IPS-20b (cell line): ENCODE data around the gene VMP1.

Experiments
- H3K27ac ChIP-seq: one replicate; pipeline ENCODE4 v1.5.1; 2013; ENCODE audit warnings: low read length
- H3K27me3 ChIP-seq: 2 replicates; pipeline ENCODE4 v1.6.1; 2013; ENCODE audit warnings: mild to moderate bottlenecking, low read length, inconsistent platforms; ENCODE audit not compliant: insufficient read depth
- H3K36me3 ChIP-seq: 2 replicates; pipeline ENCODE4 v1.6.1; 2013; ENCODE audit warnings: low read depth, mild to moderate bottlenecking, inconsistent platforms, low read length, moderate library complexity; ENCODE audit not compliant: insufficient read depth
- H3K4me1 ChIP-seq: 2 replicates; pipeline ENCODE4 v1.6.1; 2013; ENCODE audit warnings: mild to moderate bottlenecking, control low read depth, inconsistent platforms, low read length, moderate library complexity; ENCODE audit not compliant: insufficient read depth
- H3K4me3 ChIP-seq: 2 replicates; pipeline ENCODE4 v1.5.1; 2013; ENCODE audit warnings: mild to moderate bottlenecking, low read length, inconsistent platforms
- H3K9ac ChIP-seq: 2 replicates; pipeline ENCODE4 v1.6.1; 2013; ENCODE audit warnings: low read depth, mild to moderate bottlenecking, inconsistent platforms, low read length, moderate library complexity
- H3K9me3 ChIP-seq: 2 replicates; pipeline ENCODE4 v1.6.1; 2013; ENCODE audit warnings: mild to moderate bottlenecking, low read depth, low read length, inconsistent platforms; ENCODE audit not compliant: insufficient read depth

VMP1 gene

GRCh38 chr17:59707149-59707970 is at the start of gene VMP1, which contains the start of gene PTRH2:
Gene VMP1 (plus strand): TSS chr17:59707654. CDS start chr17:59731447, 23,793 bp downstream.
Gene PTRH2 (minus strand): TSS chr17:59707430. CDS start chr17:59697978, 9,452 bp downstream.
- Histone ChIP-seq H3K4me1 (peaks cover 6% of the 10 kb centered on the region; the same call in 1 of the 2 replicates), H3K9ac (peak within 1 kb of the TSS; percentile 99), H3K27me3 (no peaks in the 10 kb centered on the region), H3K27ac (peak within 1 kb of the TSS; percentile 83), H3K9me3 (no peaks in the 10 kb centered on the region), H3K4me3 (peak within 1 kb of the TSS; percentile 86), H3K36me3 (peaks cover 21% of the 10 kb centered on the region)

GRCh38 chr17:59666235-59666634 is 41.2 kb upstream of the VMP1 start:
- Histone ChIP-seq H3K9ac (no peak overlapping the region), H3K27me3 (no peaks in the 10 kb centered on the region), H3K27ac (no peak overlapping the region), H3K36me3 (peaks cover 99% of the 10 kb centered on the region), H3K4me1 (no peaks in the 10 kb centered on the region), H3K4me3 (no peak overlapping the region), H3K9me3 (no peaks in the 10 kb centered on the region)

- no peaks in the 10 kb centered on the region for H3K27me3 ChIP-seq
- H3K36me3 ChIP-seq = peaks cover 93% of the 10 kb centered on the region
- no peaks in the 10 kb centered on the region for H3K9me3 ChIP-seq
- H3K9ac ChIP-seq = no peak overlapping the region
- no peak overlapping the region for H3K4me3 ChIP-seq
- H3K27ac ChIP-seq = no peak overlapping the region
- no peaks in the 10 kb centered on the region for H3K4me1 ChIP-seq
Measured at GRCh38 chr17:59668816-59669215, 38.6 kb upstream of the VMP1 start.

- peaks cover 93% of the 10 kb centered on the region for H3K36me3 ChIP-seq
- no peaks in the 10 kb centered on the region for H3K9me3 ChIP-seq
- no peak overlapping the region for H3K4me3 ChIP-seq
- no peaks in the 10 kb centered on the region for H3K4me1 ChIP-seq
- H3K27me3 ChIP-seq = no peaks in the 10 kb centered on the region
- no peak overlapping the region for H3K9ac ChIP-seq
- H3K27ac ChIP-seq = no peak overlapping the region
Measured at GRCh38 chr17:59669411-59669810, 38.0 kb upstream of the VMP1 start.

- H3K9ac ChIP-seq = no peak overlapping the region
- no peaks in the 10 kb centered on the region for H3K4me1 ChIP-seq
- H3K27ac ChIP-seq = no peak overlapping the region
- H3K36me3 ChIP-seq = peaks cover 93% of the 10 kb centered on the region
- no peak overlapping the region for H3K4me3 ChIP-seq
- no peaks in the 10 kb centered on the region for H3K9me3 ChIP-seq
- H3K27me3 ChIP-seq = no peaks in the 10 kb centered on the region
Measured at GRCh38 chr17:59669944-59670343, 37.5 kb upstream of the VMP1 start.

GRCh38 chr17:59671386-59671785 is 36.1 kb upstream of the VMP1 start:
- no peaks in the 10 kb centered on the region for H3K4me1 ChIP-seq
- H3K4me3 ChIP-seq = no peak overlapping the region
- H3K36me3 ChIP-seq = peaks cover 95% of the 10 kb centered on the region
- H3K9ac ChIP-seq = no peak overlapping the region
- H3K27ac ChIP-seq = no peak overlapping the region
- no peaks in the 10 kb centered on the region for H3K9me3 ChIP-seq
- H3K27me3 ChIP-seq = no peaks in the 10 kb centered on the region

- Histone ChIP-seq H3K9ac (no peak overlapping the region), H3K9me3 (no peaks in the 10 kb centered on the region), H3K4me1 (no peaks in the 10 kb centered on the region), H3K4me3 (no peak overlapping the region), H3K27me3 (no peaks in the 10 kb centered on the region), H3K27ac (no peak overlapping the region), H3K36me3 (peaks cover 94% of the 10 kb centered on the region)
Measured at GRCh38 chr17:59675231-59675630, 32.2 kb upstream of the VMP1 start.

GRCh38 chr17:59676716-59677115 is 30.7 kb upstream of the VMP1 start:
- Histone ChIP-seq H3K36me3 (peaks cover 94% of the 10 kb centered on the region), H3K4me3 (no peak overlapping the region), H3K4me1 (no peaks in the 10 kb centered on the region), H3K9ac (no peak overlapping the region), H3K9me3 (no peaks in the 10 kb centered on the region), H3K27me3 (no peaks in the 10 kb centered on the region), H3K27ac (no peak overlapping the region)

GRCh38 chr17:59678918-59679317 is 28.5 kb upstream of the VMP1 start:
- peaks cover 100% of the 10 kb centered on the region for H3K36me3 ChIP-seq

GRCh38 chr17:59680314-59680713 is 27.1 kb upstream of the VMP1 start:
- H3K4me3 ChIP-seq = no peak overlapping the region
- no peak overlapping the region for H3K9ac ChIP-seq
- H3K9me3 ChIP-seq = no peaks in the 10 kb centered on the region
- no peak overlapping the region for H3K27ac ChIP-seq
- H3K4me1 ChIP-seq = no peaks in the 10 kb centered on the region
- peaks cover 100% of the 10 kb centered on the region for H3K36me3 ChIP-seq
- no peaks in the 10 kb centered on the region for H3K27me3 ChIP-seq

More at GRCh38 chr17:59678918-59679317, 28.5 kb upstream of the VMP1 start:
- Histone ChIP-seq H3K27ac (no peak overlapping the region), H3K9me3 (no peaks in the 10 kb centered on the region), H3K4me3 (no peak overlapping the region), H3K9ac (no peak overlapping the region), H3K4me1 (no peaks in the 10 kb centered on the region), H3K27me3 (no peaks in the 10 kb centered on the region)

GRCh38 chr17:59683283-59683682 is 24.2 kb upstream of the VMP1 start:
- H3K9ac ChIP-seq = no peak overlapping the region
- H3K9me3 ChIP-seq = no peaks in the 10 kb centered on the region
- no peak overlapping the region for H3K27ac ChIP-seq
- no peaks in the 10 kb centered on the region for H3K4me1 ChIP-seq
- no peak overlapping the region for H3K4me3 ChIP-seq
- H3K36me3 ChIP-seq = peaks cover 100% of the 10 kb centered on the region
- H3K27me3 ChIP-seq = no peaks in the 10 kb centered on the region

GRCh38 chr17:59684967-59685366 is 22.5 kb upstream of the VMP1 start:
- Histone ChIP-seq H3K4me1 (no peaks in the 10 kb centered on the region), H3K9ac (no peak overlapping the region), H3K27me3 (no peaks in the 10 kb centered on the region), H3K9me3 (no peaks in the 10 kb centered on the region), H3K27ac (no peak overlapping the region), H3K36me3 (peaks cover 100% of the 10 kb centered on the region), H3K4me3 (no peak overlapping the region)
